Activated CD4-positive, alpha-beta memory T cell treated with anti-CD3 and anti-CD28 coated beads, Interleukin-2, amount 10 ng/mL, durations not matched to agents 7 days and 5 days (primary cell): Measurements from ENCODE around the gene DDX27. TPM values are rescaled to one million over a fixed set of nuclear protein-coding genes. Genes with fewer than 3 reads are reported as not detected.

Source experiments
- CTCF ChIA-PET: fragments of 350-600 bp; sonication (Branson Sonifier 250); formaldehyde crosslinking; loops from one replicate; lab custom pipeline; 2021; ENCODE audit warnings: antibody characterized with exemption, inconsistent platforms; lab: Charles Lee
- POLR2A ChIA-PET: fragments of 350-600 bp; sonication (Branson Sonifier 250); formaldehyde crosslinking; loops from one replicate; lab custom pipeline; 2021; ENCODE audit warnings: antibody characterized with exemption; lab: Charles Lee
- DNase-seq: peaks from one replicate; pipeline ENCODE4 v3.0.0-alpha.2; 2020
- H3K27ac Mint-ChIP-seq: one replicate; pipeline ENCODE4 v1.8.0; 2021; ENCODE audit warnings: mild to moderate bottlenecking, mixed read lengths
- H3K27me3 Mint-ChIP-seq: one replicate; pipeline ENCODE4 v1.8.0; 2021; ENCODE audit warnings: mixed read lengths
- H3K36me3 Mint-ChIP-seq: one replicate; pipeline ENCODE4 v1.8.0; 2021; ENCODE audit warnings: low read depth, mixed read lengths
- H3K4me1 Mint-ChIP-seq: one replicate; pipeline ENCODE4 v1.8.0; 2021; ENCODE audit warnings: mixed read lengths
- H3K4me3 Mint-ChIP-seq: one replicate; pipeline ENCODE4 v1.8.0; 2021; ENCODE audit warnings: mild to moderate bottlenecking, mixed read lengths
- H3K9me3 Mint-ChIP-seq: one replicate; pipeline ENCODE4 v1.8.0; 2021; ENCODE audit warnings: mixed read lengths
- total RNA-seq, 2 experiments: library from RNA; stranded (reverse); gene quantifications; one replicate each; pipeline ENCODE4 v1.2.3, GENCODE V29; 2021

The DDX27 gene
- total RNA-seq, 2 experiments from 2014 or later = 32.5 to 34.2 TPM

GRCh38 chr20:49231471-49231870 is 12.3 kb downstream of the DDX27 start:
- Mint-ChIP-seq H3K36me3 (peaks cover 63% of the 10 kb centered on the region), H3K4me3 (no peak overlapping the region), H3K27ac (no peak overlapping the region), H3K27me3 (no peaks in the 10 kb centered on the region), H3K9me3 (no peaks in the 10 kb centered on the region), H3K4me1 (no peaks in the 10 kb centered on the region)
- CTCF ChIA-PET = interaction anchor here (1.0 kb wide), 1 partner anchor 15 kb away, joined by 3 read pairs; no protein-coding TSS in a partner anchor
- no peak for DNase-seq
- POLR2A ChIA-PET = interaction anchor here (1.0 kb wide), 1 partner anchor 12 kb away, joined by 3 read pairs; the partner anchor contains the start of gene DDX27

- peaks cover 62% of the 10 kb centered on the region for H3K36me3 Mint-ChIP-seq
- DNase-seq = no peak
- CTCF ChIA-PET = interaction anchor here (1.6 kb wide), 1 partner anchor 10 kb away, joined by 5 read pairs; no protein-coding TSS in a partner anchor
- no peaks in the 10 kb centered on the region for H3K9me3 Mint-ChIP-seq
- no peaks in the 10 kb centered on the region for H3K4me1 Mint-ChIP-seq
- no peak overlapping the region for H3K4me3 Mint-ChIP-seq
- no peak overlapping the region for H3K27ac Mint-ChIP-seq
- no peaks in the 10 kb centered on the region for H3K27me3 Mint-ChIP-seq
- POLR2A ChIA-PET = no interaction called here
Observed at GRCh38 chr20:49233226-49233625, 14.0 kb downstream of the DDX27 start.

GRCh38 chr20:49234831-49235230 is 15.6 kb downstream of the DDX27 start:
- Mint-ChIP-seq H3K27ac (no peak overlapping the region), H3K4me1 (no peaks in the 10 kb centered on the region), H3K36me3 (peaks cover 67% of the 10 kb centered on the region), H3K4me3 (no peak overlapping the region), H3K9me3 (no peaks in the 10 kb centered on the region), H3K27me3 (no peaks in the 10 kb centered on the region)
- no peak for DNase-seq
- POLR2A ChIA-PET = interaction anchor here (0.6 to 0.8 kb wide), 2 partner anchors 13 to 14 kb away, joined by 3 read pairs; no protein-coding TSS in a partner anchor
- CTCF ChIA-PET = interaction anchor here (1.4 to 1.6 kb wide), 2 partner anchors 8 to 102 kb away, joined by 3 to 5 read pairs; no protein-coding TSS in a partner anchor

- H3K9me3 Mint-ChIP-seq = no peaks in the 10 kb centered on the region
- ChIA-PET CTCF (interaction anchor here (1.9 kb wide), 1 partner anchor 11 kb away, joined by 12 read pairs; no protein-coding TSS in a partner anchor), POLR2A (interaction anchor here (0.6 to 1.7 kb wide), 3 partner anchors 11 to 43 kb away, joined by 3 to 13 read pairs (median 4); no protein-coding TSS in a partner anchor)
- peaks cover 66% of the 10 kb centered on the region for H3K36me3 Mint-ChIP-seq
- no peaks in the 10 kb centered on the region for H3K27me3 Mint-ChIP-seq
- DNase-seq = no peak
- no peak overlapping the region for H3K4me3 Mint-ChIP-seq
- H3K27ac Mint-ChIP-seq = no peak overlapping the region
- H3K4me1 Mint-ChIP-seq = no peaks in the 10 kb centered on the region
Observed at GRCh38 chr20:49236301-49236700, 17.1 kb downstream of the DDX27 start.

GRCh38 chr20:49237531-49237930 is 18.3 kb downstream of the DDX27 start:
- ChIA-PET CTCF (interaction anchor here (0.6 to 1.9 kb wide), 6 partner anchors 9 to 105 kb away, joined by 3 to 12 read pairs (median 5); no protein-coding TSS in a partner anchor), POLR2A (interaction anchor here (0.9 to 1.7 kb wide), 4 partner anchors 9 to 23 kb away, joined by 3 to 13 read pairs (median 4); partner anchors contain the start of gene DDX27)
- Mint-ChIP-seq H3K27me3 (no peaks in the 10 kb centered on the region), H3K4me3 (no peak overlapping the region), H3K9me3 (no peaks in the 10 kb centered on the region), H3K27ac (no peak overlapping the region), H3K4me1 (no peaks in the 10 kb centered on the region), H3K36me3 (peaks cover 72% of the 10 kb centered on the region)
- no peak for DNase-seq

- Mint-ChIP-seq H3K9me3 (no peaks in the 10 kb centered on the region), H3K4me3 (no peak overlapping the region), H3K4me1 (peaks cover 2% of the 10 kb centered on the region), H3K27me3 (no peaks in the 10 kb centered on the region), H3K27ac (peak overlapping the region; percentile 38), H3K36me3 (peaks cover 67% of the 10 kb centered on the region)
- ChIA-PET CTCF (interaction anchor here (1.0 to 3.1 kb wide), 9 partner anchors 9 to 171 kb away, joined by 3 to 14 read pairs (median 3); no protein-coding TSS in a partner anchor), POLR2A (interaction anchor here (1.0 to 4.3 kb wide), 5 partner anchors 7 to 36 kb away, joined by 3 to 19 read pairs (median 6); no protein-coding TSS in a partner anchor)
- no peak for DNase-seq
Observed at GRCh38 chr20:49245921-49246740, 26.9 kb downstream of the DDX27 start.

- POLR2A ChIA-PET = interaction anchor here (1.0 to 3.0 kb wide), 4 partner anchors 8 to 32 kb away, joined by 3 to 13 read pairs (median 4); no protein-coding TSS in a partner anchor
- H3K9me3 Mint-ChIP-seq = no peaks in the 10 kb centered on the region
- H3K36me3 Mint-ChIP-seq = peaks cover 63% of the 10 kb centered on the region
Observed at GRCh38 chr20:49247169-49247723, 28.0 kb downstream of the DDX27 start.

GRCh38 chr20:49247792-49248191 is 28.6 kb downstream of the DDX27 start:
- Mint-ChIP-seq H3K27me3 (no peaks in the 10 kb centered on the region), H3K4me3 (no peak overlapping the region), H3K4me1 (peaks cover 2% of the 10 kb centered on the region), H3K9me3 (no peaks in the 10 kb centered on the region), H3K27ac (peak overlapping the region; percentile 27), H3K36me3 (peaks cover 64% of the 10 kb centered on the region)
- ChIA-PET POLR2A (interaction anchor here (1.0 to 3.0 kb wide), 3 partner anchors 11 to 31 kb away, joined by 3 to 13 read pairs (median 3); no protein-coding TSS in a partner anchor), CTCF (interaction anchor here (2.0 to 3.1 kb wide), 2 partner anchors 11 to 31 kb away, joined by 12 to 14 read pairs; no protein-coding TSS in a partner anchor)
- no peak for DNase-seq

More at GRCh38 chr20:49247169-49247723, 28.0 kb downstream of the DDX27 start:
- CTCF ChIA-PET = interaction anchor here (0.6 to 3.1 kb wide), 4 partner anchors 10 to 36 kb away, joined by 4 to 14 read pairs (median 10); no protein-coding TSS in a partner anchor
- peaks cover 2% of the 10 kb centered on the region for H3K4me1 Mint-ChIP-seq
- H3K27me3 Mint-ChIP-seq = no peaks in the 10 kb centered on the region
- peak overlapping the region; percentile 27 for H3K27ac Mint-ChIP-seq
- H3K4me3 Mint-ChIP-seq = no peak overlapping the region
- DNase-seq = no peak

- Mint-ChIP-seq H3K27me3 (no peaks in the 10 kb centered on the region), H3K9me3 (no peaks in the 10 kb centered on the region), H3K4me1 (peaks cover 2% of the 10 kb centered on the region), H3K36me3 (peaks cover 64% of the 10 kb centered on the region), H3K4me3 (no peak overlapping the region), H3K27ac (no peak overlapping the region)
- no peak for DNase-seq
- ChIA-PET POLR2A (interaction anchor here (1.3 to 3.0 kb wide), 2 partner anchors 11 to 13 kb away, joined by 3 to 13 read pairs; no protein-coding TSS in a partner anchor), CTCF (no interaction called here)
Observed at GRCh38 chr20:49248301-49248700, 29.1 kb downstream of the DDX27 start.

- ChIA-PET POLR2A (interaction anchor here (1.2 to 1.8 kb wide), 2 partner anchors 12 to 14 kb away, joined by 3 to 4 read pairs; no protein-coding TSS in a partner anchor), CTCF (interaction anchor here (0.7 to 1.1 kb wide), 2 partner anchors 32 to 115 kb away, joined by 3 read pairs; no protein-coding TSS in a partner anchor)
- Mint-ChIP-seq H3K27ac (no peak overlapping the region), H3K36me3 (peaks cover 64% of the 10 kb centered on the region), H3K9me3 (no peaks in the 10 kb centered on the region), H3K27me3 (no peaks in the 10 kb centered on the region), H3K4me1 (peaks cover 2% of the 10 kb centered on the region), H3K4me3 (no peak overlapping the region)
- DNase-seq = no peak
Observed at GRCh38 chr20:49248879-49249665, 29.9 kb downstream of the DDX27 start.

- no peaks in the 10 kb centered on the region for H3K27me3 Mint-ChIP-seq
- ChIA-PET POLR2A (interaction anchor here (1.0 to 3.1 kb wide), 4 partner anchors 9 to 64 kb away, joined by 3 to 19 read pairs (median 6); no protein-coding TSS in a partner anchor), CTCF (no interaction called here)
- H3K36me3 Mint-ChIP-seq = peaks cover 77% of the 10 kb centered on the region
- no peak overlapping the region for H3K27ac Mint-ChIP-seq
- no peaks in the 10 kb centered on the region for H3K9me3 Mint-ChIP-seq
- H3K4me1 Mint-ChIP-seq = no peaks in the 10 kb centered on the region
- no peak for DNase-seq
- H3K4me3 Mint-ChIP-seq = no peak overlapping the region
Observed at GRCh38 chr20:49252556-49253350, 33.5 kb downstream of the DDX27 start.
